Neural cell (in vitro differentiated cells): Measurements from ENCODE around the gene TMEM63B. TPM values are rescaled to one million over a fixed set of nuclear protein-coding genes. Genes with fewer than 3 reads are reported as not detected.

Experiments
- H2AFZ ChIP-seq: fragments of 200-600, 300-800 bp; sonication (generic), shearing (Covaris generic); 2 replicates; pipeline ENCODE4 v1.6.0; 2014; ENCODE audit warnings: low read depth, mild to moderate bottlenecking, antibody characterized with exemption, low read length, moderate library complexity
- H3F3A ChIP-seq: fragments of 200-600 bp; shearing (Covaris generic); 2 replicates; pipeline ENCODE4 v1.6.1; 2016; ENCODE audit warnings: mild to moderate bottlenecking, moderate library complexity, mixed read lengths, antibody characterized with exemption, low read length; ENCODE audit not compliant: insufficient read depth, poor library complexity, severe bottlenecking
- H3K27ac ChIP-seq: fragments of 200-600, 300-800 bp; sonication (generic), shearing (Covaris generic); 2 replicates; pipeline ENCODE4 v1.5.1; 2014; ENCODE audit warnings: mild to moderate bottlenecking, low read length, moderate library complexity
- H3K27me3 ChIP-seq: fragments of 300-800, 200-600 bp; sonication (generic), shearing (Covaris generic); 2 replicates; pipeline ENCODE4 v1.6.0; 2014; ENCODE audit warnings: mild to moderate bottlenecking, low read depth, low read length, moderate library complexity; ENCODE audit not compliant: insufficient read depth
- H3K36me3 ChIP-seq: fragments of 300-800, 200-600 bp; sonication (generic), shearing (Covaris generic); 2 replicates; pipeline ENCODE4 v1.5.1; 2014; ENCODE audit warnings: mild to moderate bottlenecking, antibody characterized with exemption, low read length, moderate library complexity; ENCODE audit not compliant: insufficient read depth
- H3K4me2 ChIP-seq: fragments of 300-800, 200-600 bp; sonication (generic), shearing (Covaris generic); 2 replicates; pipeline ENCODE4 v1.6.0; 2014; ENCODE audit warnings: mild to moderate bottlenecking, low read length
- H3K4me3 ChIP-seq: fragments of 300-800, 200-600 bp; sonication (generic), shearing (Covaris generic); 2 replicates; pipeline ENCODE4 v1.5.1; 2014; ENCODE audit warnings: mild to moderate bottlenecking, low read length, moderate library complexity
- H3K79me2 ChIP-seq: fragments of 200-600 bp; shearing (Covaris generic); replicated peaks from 2 replicates; pipeline ENCODE4 v1.6.0; 2014; ENCODE audit warnings: mild to moderate bottlenecking, low read length, moderate library complexity; ENCODE audit not compliant: insufficient read depth
- H3K9ac ChIP-seq: fragments of 300-800, 200-600 bp; sonication (generic), shearing (Covaris generic); 2 replicates; pipeline ENCODE4 v1.6.1; 2016; ENCODE audit warnings: mild to moderate bottlenecking, low read length, mixed read lengths
- H3K9me2 ChIP-seq: fragments of 200-600 bp; shearing (Covaris generic); 2 replicates; pipeline ENCODE4 v1.6.1; 2016; ENCODE audit warnings: mild to moderate bottlenecking, low read length, mixed read lengths; ENCODE audit not compliant: insufficient read depth
- H3K9me3 ChIP-seq: fragments of 200-600, 300-800 bp; sonication (generic), shearing (Covaris generic); 2 replicates; pipeline ENCODE4 v1.6.1; 2016; ENCODE audit warnings: mild to moderate bottlenecking, mixed run types, low read length, moderate library complexity, mixed read lengths
- H4K20me1 ChIP-seq: fragments of 200-600 bp; shearing (Covaris generic); 2 replicates; pipeline ENCODE4 v1.6.1; 2016; ENCODE audit warnings: mild to moderate bottlenecking, mixed run types; ENCODE audit not compliant: insufficient read depth
- EP300 ChIP-seq: fragments of 450-650 bp; conservative IDR thresholded peaks from 2 replicates; pipeline ENCODE4 v1.6.1; 2014; ENCODE audit warnings: antibody characterized with exemption, mild to moderate bottlenecking, moderate library complexity; ENCODE audit not compliant: poor library complexity, severe bottlenecking
- EZH2 ChIP-seq: fragments of 200-600, 300-800 bp; shearing (Covaris generic), sonication (generic); IDR thresholded peaks from 2 replicates; pipeline ENCODE4 v1.6.1; 2014; ENCODE audit warnings: antibody characterized with exemption, low read length, borderline replicate concordance, mild to moderate bottlenecking; ENCODE audit not compliant: insufficient read depth, poor library complexity, severe bottlenecking
- MXI1 ChIP-seq: fragments of 450-650 bp; conservative IDR thresholded peaks from 2 replicates; pipeline ENCODE4 v1.6.1; 2014; ENCODE audit warnings: antibody characterized with exemption, mild to moderate bottlenecking; ENCODE audit not compliant: poor library complexity, severe bottlenecking
- POLR2AphosphoS5 ChIP-seq: IDR thresholded peaks from 2 replicates; pipeline ENCODE4 v1.6.1; 2012
- RAD21 ChIP-seq: fragments of 450-650 bp; conservative IDR thresholded peaks from 2 replicates; pipeline ENCODE4 v1.6.1; 2014; ENCODE audit warnings: antibody characterized with exemption, mild to moderate bottlenecking, moderate library complexity
- REST ChIP-seq: IDR thresholded peaks from 2 replicates; pipeline ENCODE4 v1.6.1; 2012; ENCODE audit warnings: borderline replicate concordance
- SMC3 ChIP-seq: fragments of 450-650 bp; conservative IDR thresholded peaks from 2 replicates; pipeline ENCODE4 v1.6.1; 2014; ENCODE audit warnings: antibody characterized with exemption, mild to moderate bottlenecking, moderate library complexity; ENCODE audit not compliant: poor library complexity
- TAF1 ChIP-seq: IDR thresholded peaks from 2 replicates; pipeline ENCODE4 v1.6.1; 2012; ENCODE audit warnings: low read depth
- polyA plus RNA-seq: library from polyadenylated mRNA; depleted of rRNA; stranded (reverse); fragments of >200 nt; gene quantifications from 2 replicates; pipeline ENCODE4 v1.2.3, GENCODE V29; 2014
- TF ChIP-seq, protein P1 (sequence below): fragments of 450-650 bp; IDR thresholded peaks from 2 replicates; pipeline ENCODE4 v1.5.1; 2014; ENCODE audit warnings: antibody characterized with exemption, mild to moderate bottlenecking, moderate library complexity; ENCODE audit not compliant: poor library complexity, severe bottlenecking

The TMEM63B gene
- polyA plus RNA-seq, 1 donor from 2014 or later, result 49.9 TPM

DNA sequence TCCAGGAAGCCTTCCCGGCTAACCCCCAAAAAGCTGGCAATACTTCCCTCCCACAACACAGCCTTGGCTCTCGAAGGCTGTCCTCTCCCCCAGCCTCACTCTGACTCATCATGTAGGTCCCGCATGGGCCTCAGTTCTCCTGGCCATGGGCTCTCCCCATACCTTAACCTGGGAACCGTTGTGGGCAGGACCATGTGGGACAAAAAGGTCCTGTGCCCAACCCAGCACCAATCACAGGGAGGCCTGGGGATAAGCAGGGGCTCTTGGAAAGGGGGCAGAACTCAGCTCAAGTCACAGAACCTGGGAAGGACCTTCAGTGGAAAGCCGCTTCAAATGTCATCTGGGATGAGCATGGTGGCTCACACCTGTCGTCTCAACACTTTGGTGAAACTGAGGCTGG, 45.6 kb upstream of the TMEM63B start:
- Histone ChIP-seq H3K4me3 (no peak overlapping the region), H3K4me2 (no peak overlapping the region), H3F3A (no peaks in the 10 kb centered on the region), H4K20me1 (no peaks in the 10 kb centered on the region), H3K79me2 (no peaks in the 10 kb centered on the region), H3K27me3 (no peaks in the 10 kb centered on the region), H3K9me3 (no peaks in the 10 kb centered on the region), H2AFZ (no peak overlapping the region), H3K36me3 (no peaks in the 10 kb centered on the region), H3K9me2 (no peaks in the 10 kb centered on the region), H3K27ac (no peak overlapping the region), H3K9ac (no peak overlapping the region)
- TF ChIP-seq EZH2, result no peak
- no peak for TF ChIP-seq SMC3
- TF ChIP-seq RAD21, result no peak
- no peak for TF ChIP-seq MXI1
- TF ChIP-seq REST, result no peak
- no peak for TF ChIP-seq TAF1
- TF ChIP-seq EP300, result no peak
- TF ChIP-seq POLR2AphosphoS5, result no peak
- TF ChIP-seq, protein P1, sequence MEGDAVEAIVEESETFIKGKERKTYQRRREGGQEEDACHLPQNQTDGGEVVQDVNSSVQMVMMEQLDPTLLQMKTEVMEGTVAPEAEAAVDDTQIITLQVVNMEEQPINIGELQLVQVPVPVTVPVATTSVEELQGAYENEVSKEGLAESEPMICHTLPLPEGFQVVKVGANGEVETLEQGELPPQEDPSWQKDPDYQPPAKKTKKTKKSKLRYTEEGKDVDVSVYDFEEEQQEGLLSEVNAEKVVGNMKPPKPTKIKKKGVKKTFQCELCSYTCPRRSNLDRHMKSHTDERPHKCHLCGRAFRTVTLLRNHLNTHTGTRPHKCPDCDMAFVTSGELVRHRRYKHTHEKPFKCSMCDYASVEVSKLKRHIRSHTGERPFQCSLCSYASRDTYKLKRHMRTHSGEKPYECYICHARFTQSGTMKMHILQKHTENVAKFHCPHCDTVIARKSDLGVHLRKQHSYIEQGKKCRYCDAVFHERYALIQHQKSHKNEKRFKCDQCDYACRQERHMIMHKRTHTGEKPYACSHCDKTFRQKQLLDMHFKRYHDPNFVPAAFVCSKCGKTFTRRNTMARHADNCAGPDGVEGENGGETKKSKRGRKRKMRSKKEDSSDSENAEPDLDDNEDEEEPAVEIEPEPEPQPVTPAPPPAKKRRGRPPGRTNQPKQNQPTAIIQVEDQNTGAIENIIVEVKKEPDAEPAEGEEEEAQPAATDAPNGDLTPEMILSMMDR, result no peak

- H3K9me2 ChIP-seq, result no peaks in the 10 kb centered on the region
- H3K9ac ChIP-seq, result no peak overlapping the region
- H3F3A ChIP-seq, result no peaks in the 10 kb centered on the region
- no peak overlapping the region for H3K4me2 ChIP-seq
- H2AFZ ChIP-seq, result no peak overlapping the region
- TF ChIP-seq EP300 (no peak), EZH2 (no peak), RAD21 (no peak), MXI1 (no peak), SMC3 (no peak), TAF1 (no peak), REST (no peak), POLR2AphosphoS5 (no peak)
- TF ChIP-seq, protein P1, result no peak
- no peaks in the 10 kb centered on the region for H3K27me3 ChIP-seq
- H3K27ac ChIP-seq, result no peak overlapping the region
- H4K20me1 ChIP-seq, result no peaks in the 10 kb centered on the region
- H3K36me3 ChIP-seq, result no peaks in the 10 kb centered on the region
- H3K4me3 ChIP-seq, result no peak overlapping the region
- no peaks in the 10 kb centered on the region for H3K9me3 ChIP-seq
- no peaks in the 10 kb centered on the region for H3K79me2 ChIP-seq
Measured at GRCh38 chr6:44082872-44083321, 44.5 kb upstream of the TMEM63B start.
